Chondrocyte (in vitro differentiated cells): ENCODE data around the gene ZC3H12A. TPM values are rescaled to one million over a fixed set of nuclear protein-coding genes. Genes with fewer than 3 reads are reported as not detected.

Experiments
- DNase-seq: peaks from one replicate; pipeline ENCODE4 v3.0.0; 2021; ENCODE audit warnings: mixed read lengths, low spot score
- H3K27ac Mint-ChIP-seq: one replicate; pipeline ENCODE4 v1.8.0; 2021; ENCODE audit warnings: mild to moderate bottlenecking, moderate library complexity, mixed read lengths; ENCODE audit not compliant: unreplicated experiment
- H3K27me3 Mint-ChIP-seq: 2 replicates; pipeline ENCODE4 v1.8.0; 2021; ENCODE audit warnings: low read depth, mixed read lengths
- H3K36me3 Mint-ChIP-seq: 2 replicates; pipeline ENCODE4 v1.8.0; 2021; ENCODE audit warnings: low read depth, mixed read lengths
- H3K4me1 Mint-ChIP-seq: 2 replicates; pipeline ENCODE4 v1.8.0; 2021; ENCODE audit warnings: low read depth, mild to moderate bottlenecking, mixed read lengths
- H3K4me3 Mint-ChIP-seq: one replicate; pipeline ENCODE4 v1.8.0; 2021; ENCODE audit warnings: mild to moderate bottlenecking, moderate library complexity, mixed read lengths; ENCODE audit not compliant: unreplicated experiment
- H3K9me3 Mint-ChIP-seq: 2 replicates; pipeline ENCODE4 v1.8.0; 2021; ENCODE audit warnings: low read depth, mixed read lengths
- total RNA-seq: library from RNA; stranded (reverse); gene quantifications from 3 replicates; pipeline ENCODE4 v1.2.1, GENCODE V29; 2021
- TF ChIP-seq, protein P1 (sequence below): fragments of 200-600 bp; sonication (generic); IDR thresholded peaks from 2 replicates; pipeline ENCODE4 v1.5.0; 2021; ENCODE audit warnings: antibody characterized with exemption, mild to moderate bottlenecking, moderate library complexity

ZC3H12A gene
- total RNA-seq, 1 donor from 2014 or later: 6.9 TPM

DNA sequence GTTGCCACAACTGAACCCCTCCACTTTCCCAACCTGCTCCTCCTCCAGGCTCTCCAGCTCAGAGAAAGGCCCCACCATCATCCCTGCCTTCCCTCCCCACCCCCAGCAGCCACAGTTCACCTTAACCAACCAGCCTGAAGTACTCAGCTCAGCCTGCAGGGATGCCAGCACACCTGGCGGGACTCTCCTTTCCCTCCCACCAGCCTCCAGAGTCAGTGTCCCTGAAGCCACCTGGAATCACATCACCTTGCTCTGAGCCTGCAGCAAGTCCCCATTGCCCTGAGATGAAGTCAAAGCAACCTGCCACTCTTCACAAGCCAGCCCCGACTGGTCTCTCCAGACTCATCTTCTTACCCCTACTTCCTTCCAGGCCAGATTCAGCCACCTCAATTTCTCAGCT, 26.2 kb upstream of the ZC3H12A start:
- H3K27ac Mint-ChIP-seq: no peak overlapping the region
- H3K4me1 Mint-ChIP-seq: no peaks in the 10 kb centered on the region
- no peak overlapping the region for H3K4me3 Mint-ChIP-seq
- H3K36me3 Mint-ChIP-seq: no peaks in the 10 kb centered on the region
- TF ChIP-seq, protein P1, sequence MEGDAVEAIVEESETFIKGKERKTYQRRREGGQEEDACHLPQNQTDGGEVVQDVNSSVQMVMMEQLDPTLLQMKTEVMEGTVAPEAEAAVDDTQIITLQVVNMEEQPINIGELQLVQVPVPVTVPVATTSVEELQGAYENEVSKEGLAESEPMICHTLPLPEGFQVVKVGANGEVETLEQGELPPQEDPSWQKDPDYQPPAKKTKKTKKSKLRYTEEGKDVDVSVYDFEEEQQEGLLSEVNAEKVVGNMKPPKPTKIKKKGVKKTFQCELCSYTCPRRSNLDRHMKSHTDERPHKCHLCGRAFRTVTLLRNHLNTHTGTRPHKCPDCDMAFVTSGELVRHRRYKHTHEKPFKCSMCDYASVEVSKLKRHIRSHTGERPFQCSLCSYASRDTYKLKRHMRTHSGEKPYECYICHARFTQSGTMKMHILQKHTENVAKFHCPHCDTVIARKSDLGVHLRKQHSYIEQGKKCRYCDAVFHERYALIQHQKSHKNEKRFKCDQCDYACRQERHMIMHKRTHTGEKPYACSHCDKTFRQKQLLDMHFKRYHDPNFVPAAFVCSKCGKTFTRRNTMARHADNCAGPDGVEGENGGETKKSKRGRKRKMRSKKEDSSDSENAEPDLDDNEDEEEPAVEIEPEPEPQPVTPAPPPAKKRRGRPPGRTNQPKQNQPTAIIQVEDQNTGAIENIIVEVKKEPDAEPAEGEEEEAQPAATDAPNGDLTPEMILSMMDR: no peak
- no peak for DNase-seq
- H3K9me3 Mint-ChIP-seq: no peaks in the 10 kb centered on the region
- peaks cover 11% of the 10 kb centered on the region for H3K27me3 Mint-ChIP-seq

DNA sequence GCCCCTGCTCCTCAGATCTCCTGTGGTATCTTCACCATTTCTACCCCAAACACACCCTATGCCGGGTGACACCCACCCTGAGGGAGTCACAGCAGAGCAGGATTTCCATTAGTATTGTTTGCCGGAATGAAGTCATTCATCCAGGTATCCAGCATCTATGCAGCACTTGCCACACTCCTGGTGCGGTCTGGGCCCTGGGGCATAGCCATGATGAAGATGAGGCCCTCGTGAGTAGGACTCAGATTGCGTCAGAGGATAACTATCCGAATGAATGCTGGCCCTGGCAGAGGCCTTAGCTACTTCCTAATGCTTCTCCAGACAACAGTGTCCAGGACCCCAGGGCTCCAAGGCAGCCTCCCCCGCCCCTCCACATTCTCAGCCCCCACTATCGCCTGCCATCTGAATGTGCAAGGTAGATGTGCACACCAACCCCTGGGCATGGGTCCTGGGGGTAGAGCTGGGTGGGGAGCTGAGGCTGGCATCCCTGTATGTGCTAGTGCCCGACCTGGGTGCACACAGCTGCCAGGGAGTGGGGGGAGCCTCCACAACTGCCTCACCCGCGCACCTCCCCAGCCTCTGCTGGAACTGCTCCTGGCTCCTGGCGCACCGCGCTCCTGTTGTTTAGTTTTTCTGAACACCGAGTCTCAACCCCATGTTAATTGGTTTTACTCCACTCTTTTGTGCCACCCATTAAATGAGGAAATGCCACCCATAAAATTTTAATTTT, 25.5 kb upstream of the ZC3H12A start:
- Mint-ChIP-seq H3K4me3 (no peak overlapping the region), H3K27me3 (peaks cover 11% of the 10 kb centered on the region), H3K36me3 (no peaks in the 10 kb centered on the region), H3K9me3 (no peaks in the 10 kb centered on the region), H3K4me1 (no peaks in the 10 kb centered on the region), H3K27ac (no peak overlapping the region)
- no peak for DNase-seq
- TF ChIP-seq, protein P1: no peak

DNA sequence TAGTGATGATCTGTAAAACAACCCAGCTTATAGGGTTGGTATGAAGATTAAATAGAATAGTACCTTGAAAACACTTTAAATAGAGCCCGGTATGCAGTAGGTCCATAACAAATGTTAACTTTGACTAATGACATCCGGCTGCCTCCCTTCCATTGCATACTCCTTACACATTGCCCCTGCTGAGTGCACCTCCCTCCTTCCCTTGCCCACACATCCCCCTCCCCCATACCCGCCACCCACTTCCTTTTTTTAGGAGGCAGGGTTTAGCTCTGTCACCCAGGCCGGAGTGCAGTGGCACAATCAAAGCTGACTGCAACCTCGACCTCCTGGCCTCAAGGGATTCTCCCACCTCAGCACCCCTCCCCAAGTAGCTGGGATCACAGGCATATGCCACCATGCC, 24.4 kb upstream of the ZC3H12A start:
- TF ChIP-seq, protein P1: no peak
- Mint-ChIP-seq H3K9me3 (no peaks in the 10 kb centered on the region), H3K27me3 (peaks cover 11% of the 10 kb centered on the region), H3K36me3 (no peaks in the 10 kb centered on the region), H3K4me3 (no peak overlapping the region), H3K4me1 (peaks cover 3% of the 10 kb centered on the region), H3K27ac (no peak overlapping the region)
- DNase-seq: peak; percentile 41

DNA sequence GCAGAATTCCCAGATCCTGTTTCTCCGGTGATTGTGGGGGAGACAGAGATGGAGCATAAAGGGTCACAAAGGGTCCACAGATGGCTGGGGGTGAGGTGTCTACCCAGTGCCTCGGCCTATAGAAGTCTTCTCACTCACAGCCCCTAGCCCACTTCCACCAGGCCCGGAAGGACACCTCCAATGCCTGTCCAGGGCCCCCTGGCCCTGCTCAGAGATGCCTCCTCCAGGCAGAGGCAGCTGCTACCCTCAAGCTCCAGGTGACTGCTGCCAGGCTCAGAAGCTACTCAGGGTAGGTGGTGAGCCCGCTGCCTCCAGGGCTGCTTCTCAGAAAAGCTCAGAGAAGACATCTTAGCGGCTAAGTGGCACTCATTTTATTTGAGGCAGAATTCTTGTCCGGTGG, 22.0 kb upstream of the ZC3H12A start:
- peak; percentile 73 for DNase-seq
- no peak overlapping the region for H3K27ac Mint-ChIP-seq
- H3K9me3 Mint-ChIP-seq: no peaks in the 10 kb centered on the region
- H3K27me3 Mint-ChIP-seq: peaks cover 2% of the 10 kb centered on the region
- TF ChIP-seq, protein P1: no peak
- no peak overlapping the region for H3K4me3 Mint-ChIP-seq
- peaks cover 5% of the 10 kb centered on the region for H3K4me1 Mint-ChIP-seq
- H3K36me3 Mint-ChIP-seq: no peaks in the 10 kb centered on the region

DNA sequence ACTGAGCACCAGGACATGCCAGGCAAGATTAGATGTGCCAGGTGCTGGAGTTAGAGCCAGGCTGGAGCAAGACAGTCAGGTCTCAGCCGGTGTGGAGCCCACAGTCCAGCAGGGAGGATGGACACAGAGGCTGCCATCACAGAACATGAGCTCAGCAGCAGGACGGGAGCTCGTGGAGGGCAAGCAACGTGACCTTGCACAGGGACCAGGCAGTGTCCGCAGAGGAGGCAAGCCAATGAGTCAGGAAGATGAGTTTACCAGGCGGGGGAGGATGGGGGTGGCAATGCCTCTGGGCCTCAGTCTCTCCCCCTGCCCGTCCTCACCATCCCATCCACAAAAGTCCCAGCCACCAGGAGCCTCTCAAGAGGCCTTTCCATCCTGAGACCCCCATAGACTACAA, 20.7 kb upstream of the ZC3H12A start:
- no peak overlapping the region for H3K27ac Mint-ChIP-seq
- peaks cover under 1% of the 10 kb centered on the region for H3K27me3 Mint-ChIP-seq
- DNase-seq: peak; percentile 60
- TF ChIP-seq, protein P1: no peak
- H3K4me1 Mint-ChIP-seq: peaks cover 5% of the 10 kb centered on the region
- H3K9me3 Mint-ChIP-seq: no peaks in the 10 kb centered on the region
- H3K36me3 Mint-ChIP-seq: no peaks in the 10 kb centered on the region
- H3K4me3 Mint-ChIP-seq: no peak overlapping the region
